Measurements from ENCODE around the gene PSMD13. TPM values are rescaled to one million over a fixed set of nuclear protein-coding genes. Genes with fewer than 3 reads are reported as not detected.

The PSMD13 gene
- total RNA-seq, 1 donor from 2014 or later: 115 TPM

DNA sequence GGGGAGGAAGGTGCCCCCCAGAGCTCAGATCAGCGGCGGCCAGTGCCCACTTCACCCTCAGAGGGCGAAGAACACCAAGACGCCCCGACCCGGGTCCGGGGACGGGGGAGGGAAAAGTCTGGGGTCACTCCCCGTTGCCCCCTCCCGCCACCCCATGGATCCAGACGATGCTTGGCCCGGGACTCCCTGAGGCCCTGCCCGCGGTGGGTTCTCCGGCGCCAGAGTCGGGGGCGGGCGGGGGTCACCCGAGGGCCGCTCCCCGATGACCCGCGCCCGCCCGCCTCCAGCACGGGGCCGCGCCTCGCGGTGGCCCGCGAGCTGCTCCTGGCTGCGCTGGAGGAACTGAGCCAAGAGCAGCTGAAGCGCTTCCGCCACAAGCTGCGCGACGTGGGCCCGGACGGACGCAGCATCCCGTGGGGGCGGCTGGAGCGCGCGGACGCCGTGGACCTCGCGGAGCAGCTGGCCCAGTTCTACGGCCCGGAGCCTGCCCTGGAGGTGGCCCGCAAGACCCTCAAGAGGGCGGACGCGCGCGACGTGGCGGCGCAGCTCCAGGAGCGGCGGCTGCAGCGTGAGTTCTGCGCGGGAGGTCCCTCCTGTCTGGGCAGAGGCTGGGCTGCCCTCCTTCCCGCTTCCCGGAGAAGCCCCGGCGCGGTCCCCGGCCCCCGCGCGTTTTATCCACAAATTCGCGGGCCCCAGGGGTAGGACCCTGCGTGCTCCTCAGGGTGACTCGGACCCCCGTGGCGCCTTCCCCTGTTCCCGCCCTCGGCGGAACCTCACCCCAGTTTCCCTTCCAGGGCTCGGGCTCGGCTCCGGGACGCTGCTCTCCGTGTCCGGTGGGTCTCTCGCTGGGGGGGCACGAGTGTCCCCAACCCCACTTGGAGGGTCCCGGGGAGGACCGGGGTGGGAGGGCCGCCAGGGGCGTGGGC is 42.5 kb downstream of the PSMD13 start:
- Mint-ChIP-seq H3K27ac (ENCODE audit: unreplicated experiment) (no peak overlapping the region), H3K27me3 (ENCODE audit: unreplicated experiment) (peaks cover 30% of the 10 kb centered on the region), H3K9me3 (ENCODE audit: unreplicated experiment) (peaks cover 10% of the 10 kb centered on the region), H3K36me3 (ENCODE audit: unreplicated experiment) (no peaks in the 10 kb centered on the region), H3K4me3 (ENCODE audit: unreplicated experiment) (no peak overlapping the region), H3K4me1 (ENCODE audit: unreplicated experiment) (no peaks in the 10 kb centered on the region)
- TF ChIP-seq, protein P1, sequence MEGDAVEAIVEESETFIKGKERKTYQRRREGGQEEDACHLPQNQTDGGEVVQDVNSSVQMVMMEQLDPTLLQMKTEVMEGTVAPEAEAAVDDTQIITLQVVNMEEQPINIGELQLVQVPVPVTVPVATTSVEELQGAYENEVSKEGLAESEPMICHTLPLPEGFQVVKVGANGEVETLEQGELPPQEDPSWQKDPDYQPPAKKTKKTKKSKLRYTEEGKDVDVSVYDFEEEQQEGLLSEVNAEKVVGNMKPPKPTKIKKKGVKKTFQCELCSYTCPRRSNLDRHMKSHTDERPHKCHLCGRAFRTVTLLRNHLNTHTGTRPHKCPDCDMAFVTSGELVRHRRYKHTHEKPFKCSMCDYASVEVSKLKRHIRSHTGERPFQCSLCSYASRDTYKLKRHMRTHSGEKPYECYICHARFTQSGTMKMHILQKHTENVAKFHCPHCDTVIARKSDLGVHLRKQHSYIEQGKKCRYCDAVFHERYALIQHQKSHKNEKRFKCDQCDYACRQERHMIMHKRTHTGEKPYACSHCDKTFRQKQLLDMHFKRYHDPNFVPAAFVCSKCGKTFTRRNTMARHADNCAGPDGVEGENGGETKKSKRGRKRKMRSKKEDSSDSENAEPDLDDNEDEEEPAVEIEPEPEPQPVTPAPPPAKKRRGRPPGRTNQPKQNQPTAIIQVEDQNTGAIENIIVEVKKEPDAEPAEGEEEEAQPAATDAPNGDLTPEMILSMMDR (IDR thresholded peaks at IDR 0.05): no peak
- DNase-seq (ENCODE audit: extremely low spot score, unreplicated experiment): no peak

DNA sequence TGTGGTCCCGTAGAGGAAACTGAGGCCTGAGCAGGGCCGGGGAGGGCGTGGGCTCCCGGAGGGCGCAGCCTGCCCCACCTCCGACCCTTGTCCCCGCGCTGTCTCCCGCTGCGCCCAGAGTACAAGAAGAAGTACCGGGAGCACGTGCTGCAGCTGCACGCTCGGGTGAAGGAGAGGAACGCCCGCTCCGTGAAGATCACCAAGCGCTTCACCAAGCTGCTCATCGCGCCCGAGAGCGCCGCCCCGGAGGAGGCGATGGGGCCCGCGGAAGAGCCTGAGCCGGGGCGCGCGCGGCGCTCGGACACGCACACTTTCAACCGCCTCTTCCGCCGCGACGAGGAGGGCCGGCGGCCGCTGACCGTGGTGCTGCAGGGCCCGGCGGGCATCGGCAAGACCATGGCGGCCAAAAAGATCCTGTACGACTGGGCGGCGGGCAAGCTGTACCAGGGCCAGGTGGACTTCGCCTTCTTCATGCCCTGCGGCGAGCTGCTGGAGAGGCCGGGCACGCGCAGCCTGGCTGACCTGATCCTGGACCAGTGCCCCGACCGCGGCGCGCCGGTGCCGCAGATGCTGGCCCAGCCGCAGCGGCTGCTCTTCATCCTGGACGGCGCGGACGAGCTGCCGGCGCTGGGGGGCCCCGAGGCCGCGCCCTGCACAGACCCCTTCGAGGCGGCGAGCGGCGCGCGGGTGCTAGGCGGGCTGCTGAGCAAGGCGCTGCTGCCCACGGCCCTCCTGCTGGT is 43.4 kb downstream of the PSMD13 start:
- Mint-ChIP-seq H3K4me3 (ENCODE audit: unreplicated experiment) (no peak overlapping the region), H3K27me3 (ENCODE audit: unreplicated experiment) (peaks cover 23% of the 10 kb centered on the region), H3K9me3 (ENCODE audit: unreplicated experiment) (peaks cover 10% of the 10 kb centered on the region), H3K4me1 (ENCODE audit: unreplicated experiment) (no peaks in the 10 kb centered on the region), H3K36me3 (ENCODE audit: unreplicated experiment) (no peaks in the 10 kb centered on the region), H3K27ac (ENCODE audit: unreplicated experiment) (no peak overlapping the region)
- DNase-seq (ENCODE audit: extremely low spot score, unreplicated experiment): no peak
- TF ChIP-seq, protein P1 (IDR thresholded peaks at IDR 0.05): no peak

DNA sequence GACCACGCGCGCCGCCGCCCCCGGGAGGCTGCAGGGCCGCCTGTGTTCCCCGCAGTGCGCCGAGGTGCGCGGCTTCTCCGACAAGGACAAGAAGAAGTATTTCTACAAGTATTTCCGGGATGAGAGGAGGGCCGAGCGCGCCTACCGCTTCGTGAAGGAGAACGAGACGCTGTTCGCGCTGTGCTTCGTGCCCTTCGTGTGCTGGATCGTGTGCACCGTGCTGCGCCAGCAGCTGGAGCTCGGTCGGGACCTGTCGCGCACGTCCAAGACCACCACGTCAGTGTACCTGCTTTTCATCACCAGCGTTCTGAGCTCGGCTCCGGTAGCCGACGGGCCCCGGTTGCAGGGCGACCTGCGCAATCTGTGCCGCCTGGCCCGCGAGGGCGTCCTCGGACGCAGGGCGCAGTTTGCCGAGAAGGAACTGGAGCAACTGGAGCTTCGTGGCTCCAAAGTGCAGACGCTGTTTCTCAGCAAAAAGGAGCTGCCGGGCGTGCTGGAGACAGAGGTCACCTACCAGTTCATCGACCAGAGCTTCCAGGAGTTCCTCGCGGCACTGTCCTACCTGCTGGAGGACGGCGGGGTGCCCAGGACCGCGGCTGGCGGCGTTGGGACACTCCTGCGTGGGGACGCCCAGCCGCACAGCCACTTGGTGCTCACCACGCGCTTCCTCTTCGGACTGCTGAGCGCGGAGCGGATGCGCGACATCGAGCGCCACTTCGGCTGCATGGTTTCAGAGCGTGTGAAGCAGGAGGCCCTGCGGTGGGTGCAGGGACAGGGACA is 44.1 kb downstream of the PSMD13 start:
- DNase-seq (ENCODE audit: extremely low spot score, unreplicated experiment): no peak
- H3K36me3 Mint-ChIP-seq (ENCODE audit: unreplicated experiment): no peaks in the 10 kb centered on the region
- H3K9me3 Mint-ChIP-seq (ENCODE audit: unreplicated experiment): peaks cover 9% of the 10 kb centered on the region
- H3K4me1 Mint-ChIP-seq (ENCODE audit: unreplicated experiment): no peaks in the 10 kb centered on the region
- no peak overlapping the region for H3K27ac Mint-ChIP-seq (ENCODE audit: unreplicated experiment)
- H3K27me3 Mint-ChIP-seq (ENCODE audit: unreplicated experiment): peaks cover 17% of the 10 kb centered on the region
- no peak overlapping the region for H3K4me3 Mint-ChIP-seq (ENCODE audit: unreplicated experiment)
- TF ChIP-seq, protein P1 (IDR thresholded peaks at IDR 0.05): no peak

DNA sequence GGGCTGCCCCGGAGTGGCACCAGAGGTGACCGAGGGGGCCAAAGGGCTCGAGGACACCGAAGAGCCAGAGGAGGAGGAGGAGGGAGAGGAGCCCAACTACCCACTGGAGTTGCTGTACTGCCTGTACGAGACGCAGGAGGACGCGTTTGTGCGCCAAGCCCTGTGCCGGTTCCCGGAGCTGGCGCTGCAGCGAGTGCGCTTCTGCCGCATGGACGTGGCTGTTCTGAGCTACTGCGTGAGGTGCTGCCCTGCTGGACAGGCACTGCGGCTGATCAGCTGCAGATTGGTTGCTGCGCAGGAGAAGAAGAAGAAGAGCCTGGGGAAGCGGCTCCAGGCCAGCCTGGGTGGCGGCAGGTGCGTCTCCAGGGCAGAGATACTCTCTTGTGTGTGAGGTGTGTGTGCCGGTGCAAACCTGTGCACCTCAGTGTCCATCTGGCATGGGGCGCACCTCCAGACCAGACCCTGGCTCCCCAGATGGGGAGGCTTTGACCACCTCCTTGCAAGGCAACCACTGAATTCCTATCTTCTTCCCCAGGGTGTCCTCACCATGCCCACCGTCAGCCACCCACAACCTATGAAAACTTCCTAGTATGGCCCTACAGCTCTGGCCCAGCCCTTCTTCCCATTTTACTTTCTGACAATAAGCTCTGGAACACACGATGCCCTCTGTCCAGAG is 44.8 kb downstream of the PSMD13 start:
- peaks cover 2% of the 10 kb centered on the region for H3K9me3 Mint-ChIP-seq (ENCODE audit: unreplicated experiment)
- no peak overlapping the region for H3K27ac Mint-ChIP-seq (ENCODE audit: unreplicated experiment)
- DNase-seq (ENCODE audit: extremely low spot score, unreplicated experiment): no peak
- H3K4me3 Mint-ChIP-seq (ENCODE audit: unreplicated experiment): no peak overlapping the region
- H3K36me3 Mint-ChIP-seq (ENCODE audit: unreplicated experiment): no peaks in the 10 kb centered on the region
- TF ChIP-seq, protein P1 (IDR thresholded peaks at IDR 0.05): no peak
- no peaks in the 10 kb centered on the region for H3K4me1 Mint-ChIP-seq (ENCODE audit: unreplicated experiment)
- peaks cover 10% of the 10 kb centered on the region for H3K27me3 Mint-ChIP-seq (ENCODE audit: unreplicated experiment)
